Epithelial cell of alveolus of lung (primary cell): ENCODE measurements around the gene FLRT2. TPM values are rescaled to one million over a fixed set of nuclear protein-coding genes. Genes with fewer than 3 reads are reported as not detected.

Experiments used
- total RNA-seq: library from RNA; depleted of rRNA; stranded (reverse); fragments of >200 nt; gene quantifications from 2 replicates; pipeline ENCODE4 v1.2.1, GENCODE V29; 2015

FLRT2 gene
- total RNA-seq = 11.9 and 12.1 TPM in 2 replicates

GRCh38 chr14:85529803-85530574, at the start of gene FLRT2:
Gene FLRT2 (plus strand): TSS chr14:85530144. CDS start chr14:85621515, 91,371 bp downstream.

